B cell (primary cell): ENCODE data around the gene LGI4. TPM values are rescaled to one million over a fixed set of nuclear protein-coding genes. Genes with fewer than 3 reads are reported as not detected.

Experiments
- ATAC-seq: fragments of 200-7000 bp; cut with Tn5 transposase; one replicate; pipeline ENCODE4 v1.10.0; 2021; ENCODE audit warnings: low read depth, mild to moderate bottlenecking, moderate number of reproducible peaks, moderate library complexity
- CTCF ChIA-PET: fragments of 350-600 bp; sonication (Branson Sonifier 250); formaldehyde crosslinking; loops from one replicate; lab custom pipeline; 2021; ENCODE audit warnings: antibody characterized with exemption, inconsistent platforms; lab: Charles Lee
- POLR2A ChIA-PET: fragments of 350-600 bp; sonication (Branson Sonifier 250); formaldehyde crosslinking; loops from one replicate; lab custom pipeline; 2021; ENCODE audit warnings: antibody characterized with exemption; lab: Charles Lee
- DNase-seq: peaks from one replicate; pipeline ENCODE4 v3.0.0; 2013
- H2AFZ ChIP-seq: 2 replicates; pipeline ENCODE4 v1.6.1; 2012; ENCODE audit warnings: mild to moderate bottlenecking, low read depth, low read length; ENCODE audit not compliant: insufficient read depth, poor library complexity, severe bottlenecking
- H3K27ac ChIP-seq, 2 donors: 1 replicate in 1 of 2; 2 replicates in 1 of 2; pipeline ENCODE4 v1.5.1; 2012 to 2013; ENCODE audit warnings: low read length in 2 of 2, mild to moderate bottlenecking in 2 of 2, moderate library complexity in 1 of 2
- H3K27me3 ChIP-seq, 4 experiments: fragments of 200-600 bp in 1 of 4; sonication (generic) in 1 of 4; replicated peaks in 1 of 4; 1 replicate in 2 of 4; 2 replicates in 2 of 4; pipeline versions ENCODE4 v1.6.1 to v1.7.0; 2013 to 2016; ENCODE audit warnings: low read length in 3 of 4, mild to moderate bottlenecking in 2 of 4, mixed read lengths in 1 of 4, moderate library complexity in 1 of 4; ENCODE audit not compliant: insufficient read depth in 4 of 4, control insufficient read depth in 3 of 4; ENCODE audit errors: control extremely low read depth in 1 of 4
- H3K36me3 ChIP-seq, 2 experiments: replicated peaks in 1 of 2; 1 replicate in 1 of 2; 2 replicates in 1 of 2; pipeline versions ENCODE4 v1.6.1 to v1.7.1; 2013; ENCODE audit warnings: low read length in 1 of 2; ENCODE audit not compliant: insufficient read depth in 2 of 2, control insufficient read depth in 1 of 2; ENCODE audit errors: control extremely low read depth in 1 of 2, extremely low read depth in 1 of 2
- H3K4me1 ChIP-seq, 2 donors: fragments of 200-600 bp in 1 of 2; sonication (generic) in 1 of 2; 1 replicate in 1 of 2; 2 replicates in 1 of 2; pipeline versions ENCODE4 v1.5.1 to v1.6.1; 2013 to 2017; ENCODE audit warnings: low read length in 2 of 2; ENCODE audit not compliant: control insufficient read depth in 2 of 2, insufficient read depth in 2 of 2
- H3K4me2 ChIP-seq: replicated peaks from 2 replicates; pipeline ENCODE3; 2012; ENCODE audit warnings: mild to moderate bottlenecking, low read depth, low read length; ENCODE audit not compliant: poor library complexity, severe bottlenecking
- H3K4me3 ChIP-seq, 5 experiments: fragments of 200-600 bp in 1 of 5; sonication (generic) in 1 of 5; 1 replicate in 3 of 5; 2 replicates in 2 of 5; pipeline versions ENCODE4 v1.5.1 to v1.7.0; 2011 to 2016; ENCODE audit warnings: low read length in 4 of 5, mild to moderate bottlenecking in 4 of 5, low read depth in 2 of 5, control low read depth in 1 of 5, moderate library complexity in 1 of 5; ENCODE audit not compliant: insufficient read depth in 1 of 5; ENCODE audit errors: control extremely low read depth in 1 of 5, extremely low read depth in 1 of 5
- H3K79me2 ChIP-seq: fragments of 200-600 bp; sonication (generic); one replicate; pipeline ENCODE4 v1.6.0; 2016; ENCODE audit warnings: low read length; ENCODE audit not compliant: control insufficient read depth, insufficient read depth
- H3K9ac ChIP-seq: fragments of 200-600 bp; sonication (generic); 2 replicates; pipeline ENCODE4 v1.6.1; 2017; ENCODE audit warnings: mild to moderate bottlenecking, low read length, moderate library complexity
- H3K9me3 ChIP-seq, 3 donors: one replicate each; pipeline versions ENCODE4 v1.6.1 to v1.7.1; 2013; ENCODE audit warnings: low read length in 2 of 3; ENCODE audit not compliant: control insufficient read depth in 2 of 3, insufficient read depth in 1 of 3; ENCODE audit errors: control extremely low read depth in 1 of 3
- H4K20me1 ChIP-seq: 2 replicates; pipeline ENCODE4 v1.6.0; 2012; ENCODE audit warnings: mild to moderate bottlenecking, low read length; ENCODE audit not compliant: insufficient read depth, control insufficient read depth, poor library complexity, severe bottlenecking
- H3K27ac Mint-ChIP-seq: one replicate; pipeline ENCODE4 v1.8.0; 2021; ENCODE audit warnings: mixed read lengths
- H3K27me3 Mint-ChIP-seq: one replicate; pipeline ENCODE4 v1.8.0; 2021; ENCODE audit warnings: mixed read lengths
- H3K4me1 Mint-ChIP-seq: one replicate; pipeline ENCODE4 v1.8.0; 2021; ENCODE audit warnings: mixed read lengths
- H3K4me3 Mint-ChIP-seq: one replicate; pipeline ENCODE4 v1.8.0; 2021; ENCODE audit warnings: mixed read lengths
- H3K9me3 Mint-ChIP-seq: one replicate; pipeline ENCODE4 v1.8.0; 2022; ENCODE audit warnings: mixed read lengths; ENCODE audit not compliant: insufficient read depth
- CTCF ChIP-seq: fragments of 200-600 bp; IDR thresholded peaks from one replicate; pipeline ENCODE4 v1.8.0; 2022; ENCODE audit warnings: antibody characterized with exemption, mild to moderate bottlenecking
- EZH2 ChIP-seq: IDR thresholded peaks from 2 replicates; pipeline ENCODE4 v1.6.1; 2012; ENCODE audit warnings: borderline replicate concordance, low read depth, mild to moderate bottlenecking, moderate library complexity, low read length; ENCODE audit not compliant: insufficient read depth, poor library complexity, severe bottlenecking
- WGBS: methylation state at CpG from one replicate; pipeline ENCODE4 v1.1.5; 2013; ENCODE audit warnings: missing lambda C conversion rate; ENCODE audit not compliant: insufficient coverage; 5-methylcytosine and 5-hydroxymethylcytosine counted together
- intact Hi-C: fragments of 100-400 bp; cut with micrococcal nuclease; formaldehyde crosslinking; loops from one replicate; pipeline ENCODE4 v1.10.0; 2022
- polyA plus RNA-seq: library from polyadenylated mRNA; depleted of rRNA; stranded (reverse); fragments of >200 nt; gene quantifications from 2 replicates; pipeline ENCODE4 v1.2.3, GENCODE V29; 2012
- total RNA-seq, 2 donors: library from RNA; stranded (reverse); fragments of 120-200 nt in 1 of 2; gene quantifications; 1 replicate in 1 of 2; 2 replicates in 1 of 2; pipeline versions ENCODE4 v1.2.3 to v1.2.4, GENCODE V29; 2013 to 2022

The LGI4 gene
- total and polyA plus RNA-seq, 2 donors (not counting 1 experiment from before 2014, with no cell fraction given): 0.40 to 0.59 TPM

GRCh38 chr19:35140962-35141836, 6.3 kb upstream of the LGI4 start:
- TF ChIP-seq CTCF (peak; percentile 35), EZH2 (no peak)
- no peaks in the 10 kb centered on the region for H3K79me2 ChIP-seq
- ATAC-seq: peak; percentile 86
- peaks cover 25 to 51% of the 10 kb centered on the region in 2 donors for H3K4me1 ChIP-seq
- 1% methylated on average over 29 of the region's 48 CpGs for WGBS
- H3K9me3 ChIP-seq: no peaks in the 10 kb centered on the region
- peak overlapping the region; percentile 65 for H3K9ac ChIP-seq
- Mint-ChIP-seq H3K9me3 (no peaks in the 10 kb centered on the region), H3K4me3 (peak overlapping the region; percentile 92), H3K4me1 (peaks cover 46% of the 10 kb centered on the region), H3K27ac (peak overlapping the region; percentile 88), H3K27me3 (peaks cover 14% of the 10 kb centered on the region)
- H3K36me3 ChIP-seq: no peaks in the 10 kb centered on the region
- intact Hi-C loops: loop anchor here (1.0 to 10.0 kb wide), 8 partner anchors 16 to 354 kb away; partner anchors contain the start of genes CD22, FXYD3 and KRTDAP
- H2AFZ ChIP-seq: peak overlapping the region; percentile 35
- no peak overlapping the region for H3K27ac ChIP-seq
- ChIA-PET CTCF (interaction anchor here (0.7 to 7.0 kb wide), 27 partner anchors 11 to 328 kb away, joined by 3 to 77 read pairs (median 6); partner anchors contain the start of gene FXYD5), POLR2A (interaction anchor here (0.7 to 2.0 kb wide), 10 partner anchors 10 to 207 kb away, joined by 3 to 11 read pairs (median 4); partner anchors contain the start of genes FFAR1, FXYD5 and USF2)
- H4K20me1 ChIP-seq: no peaks in the 10 kb centered on the region
- peaks cover 0 to 13% (median 3%) of the 10 kb centered on the region in 4 experiments for H3K27me3 ChIP-seq
- DNase-seq: peak; percentile 87
- H3K4me3 ChIP-seq: peak overlapping the region in 4 of 5 experiments; percentile 43 to 58 (median 52)
- H3K4me2 ChIP-seq: peak overlapping the region; percentile 96
